K562 (cell line): ENCODE measurements around the gene NTM. TPM values are rescaled to one million over a fixed set of nuclear protein-coding genes. Genes with fewer than 3 reads are reported as not detected.

Source experiments
- ATAC-seq: fragments of 200-7000 bp; cut with Tn5 transposase; 3 replicates; pipeline ENCODE4 v1.9.1; 2020; ENCODE audit warnings: moderate library complexity
- BruUV-seq: library from RNA; stranded (reverse); fragments of 400-500 nt; replicated peaks from 2 replicates; lab custom pipeline; 2021; lab: Mats Ljungman, UMichigan
- CTCF ChIA-PET: fragments of 300-600 bp; formaldehyde crosslinking; extraction: SDS; loops from one replicate; lab custom pipeline; 2021; ENCODE audit warnings: low intra/inter-chr PET ratio; lab: Yijun Ruan, JAX
- POLR2A ChIA-PET: fragments of 300-600, 350-650 bp; sonication (Branson Sonifier 250); formaldehyde crosslinking; extraction: SDS; loops from one replicate; lab custom pipeline; 2021; ENCODE audit warnings: antibody characterized with exemption, inconsistent platforms; lab: Yijun Ruan, JAX
- DNase-seq, 4 experiments: peaks; one replicate each; pipeline versions ENCODE4 v3.0.0 to v3.0.0-alpha.2; 2011 to 2018; ENCODE audit warnings: low spot score in 3 of 4, mixed read lengths in 3 of 4; ENCODE audit errors: extremely low read depth in 1 of 4
- FAIRE-seq: peaks from 2 replicates; lab custom pipeline; 2011; peaks lifted over from hg19 to GRCh38; lab: Jason Lieb, UNC
- H2AFZ ChIP-seq: 2 replicates; pipeline ENCODE4 v1.6.0; 2011; ENCODE audit warnings: low read depth, low read length, control low read depth, inconsistent platforms
- H3K27ac ChIP-seq: fragments of 200-600 bp; 3 replicates; pipeline ENCODE4 v1.8.0; 2011; ENCODE audit warnings: low read depth, mild to moderate bottlenecking, control low read depth, inconsistent platforms, low read length, moderate library complexity, mixed read lengths; ENCODE audit errors: extremely low read depth
- H3K27me3 ChIP-seq, 2 experiments: fragments of 300-600 bp in 1 of 2; 2 replicates in 1 of 2; 3 replicates in 1 of 2; pipeline versions ENCODE4 v1.6.0 to v1.8.0; 2011; ENCODE audit warnings: inconsistent platforms in 2 of 2, low read length in 2 of 2, mild to moderate bottlenecking in 1 of 2, mixed read lengths in 1 of 2, moderate library complexity in 1 of 2; ENCODE audit not compliant: control insufficient read depth in 2 of 2, insufficient read depth in 2 of 2
- H3K36me3 ChIP-seq: fragments of 300-600 bp; 3 replicates; pipeline ENCODE4 v1.8.0; 2011; ENCODE audit warnings: mild to moderate bottlenecking, low read length, inconsistent platforms; ENCODE audit not compliant: control insufficient read depth, insufficient read depth
- H3K4me1 ChIP-seq, 2 experiments: fragments of 200-600 bp in 1 of 2; replicated peaks in 1 of 2; 2 replicates in 1 of 2; 3 replicates in 1 of 2; pipeline versions ENCODE4 v1.5.1 to v1.8.0; 2011; ENCODE audit warnings: inconsistent platforms in 2 of 2, low read length in 2 of 2, mild to moderate bottlenecking in 1 of 2, mixed read lengths in 1 of 2, moderate library complexity in 1 of 2; ENCODE audit not compliant: control insufficient read depth in 2 of 2, insufficient read depth in 2 of 2
- H3K4me2 ChIP-seq: 2 replicates; pipeline ENCODE4 v1.6.1; 2011; ENCODE audit warnings: low read length, control low read depth, inconsistent platforms, mixed read lengths; ENCODE audit not compliant: insufficient read depth
- H3K4me3 ChIP-seq: fragments of 200-600 bp; sonication (generic), shearing (Covaris generic); 2 replicates; pipeline ENCODE4 v1.5.1; 2016; ENCODE audit warnings: control low read depth, inconsistent platforms
- H3K79me2 ChIP-seq: fragments of 200-600 bp; 3 replicates; pipeline ENCODE4 v1.8.0; 2011; ENCODE audit warnings: low read length, inconsistent platforms; ENCODE audit not compliant: control insufficient read depth, insufficient read depth
- H3K9ac ChIP-seq, 2 experiments: 2 replicates each; pipeline versions ENCODE4 v1.6.0 to v1.6.1; 2011; ENCODE audit warnings: low read depth in 2 of 2, low read length in 2 of 2, control low read depth in 1 of 2, inconsistent platforms in 1 of 2, mild to moderate bottlenecking in 1 of 2, mixed read lengths in 1 of 2; ENCODE audit not compliant: insufficient read depth in 1 of 2
- H3K9me1 ChIP-seq: one replicate; pipeline ENCODE4 v1.6.0; 2011; ENCODE audit warnings: inconsistent platforms, mild to moderate bottlenecking, low read length, moderate library complexity; ENCODE audit not compliant: control insufficient read depth, insufficient read depth
- H3K9me3 ChIP-seq: replicated peaks from 2 replicates; pipeline ENCODE4 v1.5.1; 2011; ENCODE audit warnings: low read depth, low read length, inconsistent platforms; ENCODE audit not compliant: control insufficient read depth, insufficient read depth
- H4K20me1 ChIP-seq: replicated peaks from 2 replicates; pipeline ENCODE4 v1.6.1; 2011; ENCODE audit warnings: low read length, inconsistent platforms, mixed read lengths; ENCODE audit not compliant: control insufficient read depth, insufficient read depth
- CCAR2 ChIP-seq: fragments of 200-400 bp; formaldehyde crosslinking; IDR thresholded peaks from 2 replicates; pipeline ENCODE4 v1.6.1; 2017; ENCODE audit warnings: mild to moderate bottlenecking, low read depth, low read length
- ERF ChIP-seq: fragments of 450-650 bp; formaldehyde crosslinking; IDR thresholded peaks from 2 replicates; pipeline ENCODE4 v1.4.0; 2020; ENCODE audit warnings: mild to moderate bottlenecking, mixed read lengths
- RBFOX2 ChIP-seq: fragments of 200-400 bp; formaldehyde crosslinking; IDR thresholded peaks from 2 replicates; pipeline ENCODE4 v1.6.1; 2017; ENCODE audit warnings: low read depth, mild to moderate bottlenecking, low read length, moderate library complexity
- SP1 ChIP-seq: sonication (generic); formaldehyde crosslinking; IDR thresholded peaks from 2 replicates; pipeline ENCODE4 v1.8.1; 2022; ENCODE audit warnings: mild to moderate bottlenecking, missing genetic modification reagents
- ZNF584 ChIP-seq: fragments of 200-800 bp; sonication (Bioruptor generic); IDR thresholded peaks from 2 replicates; pipeline ENCODE4 v1.6.1; 2016; ENCODE audit warnings: low read depth, mild to moderate bottlenecking, missing genetic modification characterization, missing compliant biosample characterization
- WGBS: fragments of 100-300 bp; shearing (Covaris generic); methylation state at CpG from one replicate; pipeline ENCODE4 v1.1.6; 2016; ENCODE audit warnings: low coverage, mixed read lengths; ENCODE audit not compliant: insufficient coverage; ENCODE audit errors: missing lambda C conversion rate; 5-methylcytosine and 5-hydroxymethylcytosine counted together
- in situ Hi-C: fragments of 300-500 bp; cut with MboI; formaldehyde crosslinking; loops from 4 replicates; pipeline ENCODE4 v1.15.0; 2018; ENCODE audit warnings: inconsistent platforms, mixed read lengths
- intact Hi-C: fragments of 100-400 bp; cut with micrococcal nuclease; formaldehyde crosslinking; loops from 2 replicates; pipeline ENCODE4 v1.14.2; 2022
- polyA plus RNA-seq, 8 experiments: library from polyadenylated mRNA; depleted of rRNA in 4 of 8; stranded (reverse) in 5 of 8; unstranded in 3 of 8; fragments of >200 nt; fragmentation: Nextera tagmentation in 2 of 8; fragmentation: Illumina TruSeq in 1 of 8; extraction: Ambion mirVana in 2 of 8; extraction: Trizol in 1 of 8; gene quantifications; 2 replicates each; pipeline versions ENCODE4 v1.2.1 to v1.2.3, GENCODE V29; 2011 to 2014; ENCODE audit warnings: inconsistent platforms in 1 of 8, missing spikeins in 1 of 8
- total RNA-seq, 7 experiments: library from RNA; depleted of rRNA in 6 of 7; stranded (reverse); fragments of >200 nt in 6 of 7; fragmentation: Illumina TruSeq in 2 of 7; extraction: Trizol in 2 of 7; gene quantifications; 2 replicates each; pipeline versions ENCODE4 v1.2.1 to v1.2.3, GENCODE V29; 2011 to 2021; ENCODE audit warnings: low replicate concordance in 1 of 7
- TF ChIP-seq, protein P1 (sequence below): fragments of 250-450 bp; sonication (Bioruptor Pico); IDR thresholded peaks from 2 replicates; pipeline ENCODE4 v1.8.0; 2022; ENCODE audit warnings: inconsistent platforms, mild to moderate bottlenecking, moderate library complexity, borderline replicate concordance
- TF ChIP-seq, protein P2 (sequence below): fragments of 250-450 bp; sonication (Bioruptor Pico); IDR thresholded peaks from 2 replicates; pipeline ENCODE4 v1.8.0; 2021; ENCODE audit warnings: borderline replicate concordance, mild to moderate bottlenecking, moderate library complexity; ENCODE audit not compliant: poor library complexity, severe bottlenecking
- TF ChIP-seq, protein P3 (sequence below): sonication (generic); formaldehyde crosslinking; IDR thresholded peaks from 2 replicates; pipeline ENCODE4 v1.8.1; 2023; ENCODE audit warnings: mild to moderate bottlenecking, missing genetic modification reagents
- TF ChIP-seq, protein P4 (sequence below): fragments of 250-450 bp; sonication (Bioruptor Pico); IDR thresholded peaks from 2 replicates; pipeline ENCODE4 v1.4.0; 2020

Gene NTM
- total and polyA plus RNA-seq, 9 of the 15 experiments (the other 6 are each of a cell fraction or from before 2014, with no cell fraction given): not detected

DNA sequence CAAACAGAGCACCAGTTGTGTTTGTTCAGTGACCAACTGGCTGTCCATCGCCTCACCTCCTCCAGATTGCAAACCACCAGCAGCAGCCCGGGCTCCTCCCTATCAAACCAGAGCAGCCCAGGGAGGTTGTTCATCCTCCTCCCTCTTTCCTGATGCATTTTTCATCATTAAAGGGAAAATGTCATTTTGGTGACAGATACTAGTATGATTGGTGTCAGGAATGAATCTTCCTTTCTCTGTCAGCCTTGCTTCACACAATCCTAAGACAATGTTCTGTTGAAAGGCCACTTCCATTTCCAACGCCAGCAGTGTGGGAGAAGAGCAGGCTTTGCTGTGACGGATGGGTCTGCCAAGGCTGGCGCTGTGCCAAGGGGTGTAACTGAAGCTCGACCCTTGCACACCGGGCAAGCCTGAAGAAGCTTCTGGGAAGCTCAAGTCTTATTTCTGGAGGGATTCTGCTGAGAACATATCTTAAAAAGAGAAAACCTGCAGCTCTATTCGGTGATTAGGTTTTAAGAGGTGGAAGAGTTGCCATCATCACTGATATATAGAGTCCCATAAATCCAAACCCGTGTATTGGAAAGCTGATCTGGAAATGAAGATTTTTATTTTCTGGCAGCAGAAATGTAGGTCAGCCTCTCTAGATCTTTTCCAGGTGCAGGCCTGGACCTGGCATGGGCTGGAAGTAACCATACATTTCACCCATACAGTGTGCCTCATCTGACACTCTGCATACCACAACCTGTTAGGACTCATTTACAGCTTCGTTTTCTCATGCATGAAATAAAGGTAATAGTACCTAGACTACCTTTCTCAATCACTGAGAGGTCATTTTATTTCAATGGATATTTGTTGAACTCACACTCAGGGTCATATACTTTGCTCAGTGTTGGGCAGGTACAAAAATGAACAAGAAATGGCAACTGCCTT, 524.5 kb downstream of the NTM start (continued):
- TF ChIP-seq, protein P1, sequence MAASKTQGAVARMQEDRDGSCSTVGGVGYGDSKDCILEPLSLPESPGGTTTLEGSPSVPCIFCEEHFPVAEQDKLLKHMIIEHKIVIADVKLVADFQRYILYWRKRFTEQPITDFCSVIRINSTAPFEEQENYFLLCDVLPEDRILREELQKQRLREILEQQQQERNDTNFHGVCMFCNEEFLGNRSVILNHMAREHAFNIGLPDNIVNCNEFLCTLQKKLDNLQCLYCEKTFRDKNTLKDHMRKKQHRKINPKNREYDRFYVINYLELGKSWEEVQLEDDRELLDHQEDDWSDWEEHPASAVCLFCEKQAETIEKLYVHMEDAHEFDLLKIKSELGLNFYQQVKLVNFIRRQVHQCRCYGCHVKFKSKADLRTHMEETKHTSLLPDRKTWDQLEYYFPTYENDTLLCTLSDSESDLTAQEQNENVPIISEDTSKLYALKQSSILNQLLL: no peak
- TF ChIP-seq ZNF584 (CRISPR knock-in tag): no peak
- TF ChIP-seq, protein P2, sequence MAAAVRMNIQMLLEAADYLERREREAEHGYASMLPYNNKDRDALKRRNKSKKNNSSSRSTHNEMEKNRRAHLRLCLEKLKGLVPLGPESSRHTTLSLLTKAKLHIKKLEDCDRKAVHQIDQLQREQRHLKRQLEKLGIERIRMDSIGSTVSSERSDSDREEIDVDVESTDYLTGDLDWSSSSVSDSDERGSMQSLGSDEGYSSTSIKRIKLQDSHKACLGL: no peak
- TF ChIP-seq ERF (CRISPR knock-in tag): no peak
- TF ChIP-seq SP1 (CRISPR knock-in tag): no peak
- TF ChIP-seq CCAR2: no peak

DNA sequence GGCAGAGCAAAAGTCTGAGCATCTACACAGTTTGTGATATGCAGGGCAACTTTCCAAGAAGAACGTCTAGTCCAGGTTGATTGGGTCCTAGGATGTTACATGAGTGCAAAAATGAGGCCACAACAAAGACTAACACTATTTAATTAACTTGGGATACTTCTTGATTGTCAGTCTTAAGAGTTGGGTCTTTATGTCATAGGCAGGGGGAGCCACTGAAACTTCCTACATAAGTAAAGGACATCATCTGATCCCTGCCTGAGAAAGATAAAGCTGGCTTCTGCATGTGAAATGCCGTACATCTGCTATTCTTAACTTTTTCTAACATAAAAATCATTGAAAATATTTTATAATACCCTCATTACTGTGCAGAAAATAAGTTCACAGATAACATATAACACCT, 525.5 kb downstream of the NTM start:
- Histone ChIP-seq H3K79me2 (no peaks in the 10 kb centered on the region), H3K36me3 (no peaks in the 10 kb centered on the region), H4K20me1 (no peaks in the 10 kb centered on the region), H3K9me1 (no peaks in the 10 kb centered on the region), H3K4me1 (no peaks in the 10 kb centered on the region), H3K9me3 (no peaks in the 10 kb centered on the region), H3K4me2 (no peak overlapping the region), H3K9ac (no peak overlapping the region), H2AFZ (no peak overlapping the region), H3K27ac (no peak overlapping the region), H3K4me3 (no peak overlapping the region), H3K27me3 (no peaks in the 10 kb centered on the region)
- in situ Hi-C loops: no loop called here
- intact Hi-C loops: no loop called here
- POLR2A ChIA-PET: no interaction called here
- no TSS peak for BruUV-seq
- FAIRE-seq (no peak), ATAC-seq (no peak), DNase-seq (no peak)
- CTCF ChIA-PET: no interaction called here
- WGBS: 3% methylated on average over 2 of the region's 2 CpGs
- TF ChIP-seq RBFOX2: no peak
- TF ChIP-seq, protein P3, sequence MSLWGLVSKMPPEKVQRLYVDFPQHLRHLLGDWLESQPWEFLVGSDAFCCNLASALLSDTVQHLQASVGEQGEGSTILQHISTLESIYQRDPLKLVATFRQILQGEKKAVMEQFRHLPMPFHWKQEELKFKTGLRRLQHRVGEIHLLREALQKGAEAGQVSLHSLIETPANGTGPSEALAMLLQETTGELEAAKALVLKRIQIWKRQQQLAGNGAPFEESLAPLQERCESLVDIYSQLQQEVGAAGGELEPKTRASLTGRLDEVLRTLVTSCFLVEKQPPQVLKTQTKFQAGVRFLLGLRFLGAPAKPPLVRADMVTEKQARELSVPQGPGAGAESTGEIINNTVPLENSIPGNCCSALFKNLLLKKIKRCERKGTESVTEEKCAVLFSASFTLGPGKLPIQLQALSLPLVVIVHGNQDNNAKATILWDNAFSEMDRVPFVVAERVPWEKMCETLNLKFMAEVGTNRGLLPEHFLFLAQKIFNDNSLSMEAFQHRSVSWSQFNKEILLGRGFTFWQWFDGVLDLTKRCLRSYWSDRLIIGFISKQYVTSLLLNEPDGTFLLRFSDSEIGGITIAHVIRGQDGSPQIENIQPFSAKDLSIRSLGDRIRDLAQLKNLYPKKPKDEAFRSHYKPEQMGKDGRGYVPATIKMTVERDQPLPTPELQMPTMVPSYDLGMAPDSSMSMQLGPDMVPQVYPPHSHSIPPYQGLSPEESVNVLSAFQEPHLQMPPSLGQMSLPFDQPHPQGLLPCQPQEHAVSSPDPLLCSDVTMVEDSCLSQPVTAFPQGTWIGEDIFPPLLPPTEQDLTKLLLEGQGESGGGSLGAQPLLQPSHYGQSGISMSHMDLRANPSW (CRISPR knock-in tag): no peak
- TF ChIP-seq, protein P4, sequence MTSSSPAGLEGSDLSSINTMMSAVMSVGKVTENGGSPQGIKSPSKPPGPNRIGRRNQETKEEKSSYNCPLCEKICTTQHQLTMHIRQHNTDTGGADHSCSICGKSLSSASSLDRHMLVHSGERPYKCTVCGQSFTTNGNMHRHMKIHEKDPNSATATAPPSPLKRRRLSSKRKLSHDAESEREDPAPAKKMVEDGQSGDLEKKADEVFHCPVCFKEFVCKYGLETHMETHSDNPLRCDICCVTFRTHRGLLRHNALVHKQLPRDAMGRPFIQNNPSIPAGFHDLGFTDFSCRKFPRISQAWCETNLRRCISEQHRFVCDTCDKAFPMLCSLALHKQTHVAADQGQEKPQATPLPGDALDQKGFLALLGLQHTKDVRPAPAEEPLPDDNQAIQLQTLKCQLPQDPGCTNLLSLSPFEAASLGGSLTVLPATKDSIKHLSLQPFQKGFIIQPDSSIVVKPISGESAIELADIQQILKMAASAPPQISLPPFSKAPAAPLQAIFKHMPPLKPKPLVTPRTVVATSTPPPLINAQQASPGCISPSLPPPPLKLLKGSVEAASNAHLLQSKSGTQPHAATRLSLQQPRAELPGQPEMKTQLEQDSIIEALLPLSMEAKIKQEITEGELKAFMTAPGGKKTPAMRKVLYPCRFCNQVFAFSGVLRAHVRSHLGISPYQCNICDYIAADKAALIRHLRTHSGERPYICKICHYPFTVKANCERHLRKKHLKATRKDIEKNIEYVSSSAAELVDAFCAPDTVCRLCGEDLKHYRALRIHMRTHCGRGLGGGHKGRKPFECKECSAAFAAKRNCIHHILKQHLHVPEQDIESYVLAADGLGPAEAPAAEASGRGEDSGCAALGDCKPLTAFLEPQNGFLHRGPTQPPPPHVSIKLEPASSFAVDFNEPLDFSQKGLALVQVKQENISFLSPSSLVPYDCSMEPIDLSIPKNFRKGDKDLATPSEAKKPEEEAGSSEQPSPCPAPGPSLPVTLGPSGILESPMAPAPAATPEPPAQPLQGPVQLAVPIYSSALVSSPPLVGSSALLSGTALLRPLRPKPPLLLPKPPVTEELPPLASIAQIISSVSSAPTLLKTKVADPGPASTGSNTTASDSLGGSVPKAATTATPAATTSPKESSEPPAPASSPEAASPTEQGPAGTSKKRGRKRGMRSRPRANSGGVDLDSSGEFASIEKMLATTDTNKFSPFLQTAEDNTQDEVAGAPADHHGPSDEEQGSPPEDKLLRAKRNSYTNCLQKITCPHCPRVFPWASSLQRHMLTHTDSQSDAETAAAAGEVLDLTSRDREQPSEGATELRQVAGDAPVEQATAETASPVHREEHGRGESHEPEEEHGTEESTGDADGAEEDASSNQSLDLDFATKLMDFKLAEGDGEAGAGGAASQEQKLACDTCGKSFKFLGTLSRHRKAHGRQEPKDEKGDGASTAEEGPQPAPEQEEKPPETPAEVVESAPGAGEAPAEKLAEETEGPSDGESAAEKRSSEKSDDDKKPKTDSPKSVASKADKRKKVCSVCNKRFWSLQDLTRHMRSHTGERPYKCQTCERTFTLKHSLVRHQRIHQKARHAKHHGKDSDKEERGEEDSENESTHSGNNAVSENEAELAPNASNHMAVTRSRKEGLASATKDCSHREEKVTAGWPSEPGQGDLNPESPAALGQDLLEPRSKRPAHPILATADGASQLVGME: no peak
